ENCODE results near the gene CYSTM1. TPM values are rescaled to one million over a fixed set of nuclear protein-coding genes. Genes with fewer than 3 reads are reported as not detected.

CYSTM1 gene
- polyA plus RNA-seq, 1 donor from 2014 or later = 6.6 TPM

DNA sequence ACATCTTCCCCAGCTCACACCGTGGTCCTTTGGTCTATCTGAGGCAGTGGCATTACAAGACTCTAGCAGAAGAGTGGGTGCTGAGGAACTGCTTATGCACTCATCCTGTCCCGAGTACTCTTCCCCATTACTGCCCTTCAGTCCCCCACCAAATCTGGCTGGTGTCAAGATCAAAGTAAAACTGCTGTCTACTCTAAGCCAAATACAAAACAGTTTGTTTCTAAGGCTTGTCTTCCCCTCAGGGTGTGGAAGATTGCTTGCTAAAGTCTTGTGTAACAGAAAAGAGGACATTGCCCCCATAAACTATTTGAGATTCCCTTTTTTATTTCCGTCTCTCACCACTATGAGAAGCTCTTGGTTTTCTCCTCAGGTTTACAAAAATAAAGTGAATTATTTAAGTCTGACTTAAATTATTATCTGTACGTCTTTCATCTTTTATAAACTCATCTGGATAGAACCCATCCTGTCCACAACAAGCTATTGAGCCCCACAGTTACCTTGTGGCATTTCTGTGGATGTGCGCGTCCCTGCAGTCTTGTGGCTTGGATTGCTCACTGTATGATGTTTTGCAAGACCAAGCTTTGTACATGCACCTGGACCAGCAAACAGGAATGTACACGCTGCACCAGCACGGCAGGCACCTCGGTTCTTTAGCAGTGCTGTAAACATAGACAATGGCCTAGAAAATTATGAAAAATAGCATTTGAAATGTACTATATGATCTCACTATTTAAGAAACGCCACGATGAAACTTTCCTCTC is 61.0 kb downstream of the CYSTM1 start:
- no peaks in the 10 kb centered on the region for H4K20me1 ChIP-seq (ENCODE audit: insufficient read depth)
- H3K4me3 ChIP-seq (ENCODE audit: low read length) = no peak overlapping the region
- no peak overlapping the region for H2AFZ ChIP-seq (ENCODE audit: low read depth, low read length)
- H3K79me2 ChIP-seq (replicated peaks; ENCODE audit: insufficient read depth, low read length) = no peaks in the 10 kb centered on the region
- no peaks in the 10 kb centered on the region for H3F3A ChIP-seq (ENCODE audit: insufficient read depth, low read length, poor library complexity, severe bottlenecking)
- no peaks in the 10 kb centered on the region for H3K36me3 ChIP-seq (ENCODE audit: insufficient read depth, low read length)
- no peak overlapping the region for H3K27ac ChIP-seq (ENCODE audit: low read length)
- no peaks in the 10 kb centered on the region for H3K9me3 ChIP-seq (ENCODE audit: low read length)
- H3K9ac ChIP-seq (ENCODE audit: low read length) = no peak overlapping the region
- no peaks in the 10 kb centered on the region for H3K9me2 ChIP-seq (ENCODE audit: insufficient read depth, low read length)
- no peaks in the 10 kb centered on the region for H3K27me3 ChIP-seq (ENCODE audit: insufficient read depth, low read depth, low read length)
- no peak overlapping the region for H3K4me2 ChIP-seq (ENCODE audit: low read length)
- no peak for TF ChIP-seq MXI1 (conservative IDR thresholded peaks at IDR 0.05; ENCODE audit: poor library complexity, severe bottlenecking)
- TF ChIP-seq EP300 (conservative IDR thresholded peaks at IDR 0.05; ENCODE audit: poor library complexity, severe bottlenecking) = no peak
- TF ChIP-seq RAD21 (conservative IDR thresholded peaks at IDR 0.05) = no peak
- TF ChIP-seq, protein P1, sequence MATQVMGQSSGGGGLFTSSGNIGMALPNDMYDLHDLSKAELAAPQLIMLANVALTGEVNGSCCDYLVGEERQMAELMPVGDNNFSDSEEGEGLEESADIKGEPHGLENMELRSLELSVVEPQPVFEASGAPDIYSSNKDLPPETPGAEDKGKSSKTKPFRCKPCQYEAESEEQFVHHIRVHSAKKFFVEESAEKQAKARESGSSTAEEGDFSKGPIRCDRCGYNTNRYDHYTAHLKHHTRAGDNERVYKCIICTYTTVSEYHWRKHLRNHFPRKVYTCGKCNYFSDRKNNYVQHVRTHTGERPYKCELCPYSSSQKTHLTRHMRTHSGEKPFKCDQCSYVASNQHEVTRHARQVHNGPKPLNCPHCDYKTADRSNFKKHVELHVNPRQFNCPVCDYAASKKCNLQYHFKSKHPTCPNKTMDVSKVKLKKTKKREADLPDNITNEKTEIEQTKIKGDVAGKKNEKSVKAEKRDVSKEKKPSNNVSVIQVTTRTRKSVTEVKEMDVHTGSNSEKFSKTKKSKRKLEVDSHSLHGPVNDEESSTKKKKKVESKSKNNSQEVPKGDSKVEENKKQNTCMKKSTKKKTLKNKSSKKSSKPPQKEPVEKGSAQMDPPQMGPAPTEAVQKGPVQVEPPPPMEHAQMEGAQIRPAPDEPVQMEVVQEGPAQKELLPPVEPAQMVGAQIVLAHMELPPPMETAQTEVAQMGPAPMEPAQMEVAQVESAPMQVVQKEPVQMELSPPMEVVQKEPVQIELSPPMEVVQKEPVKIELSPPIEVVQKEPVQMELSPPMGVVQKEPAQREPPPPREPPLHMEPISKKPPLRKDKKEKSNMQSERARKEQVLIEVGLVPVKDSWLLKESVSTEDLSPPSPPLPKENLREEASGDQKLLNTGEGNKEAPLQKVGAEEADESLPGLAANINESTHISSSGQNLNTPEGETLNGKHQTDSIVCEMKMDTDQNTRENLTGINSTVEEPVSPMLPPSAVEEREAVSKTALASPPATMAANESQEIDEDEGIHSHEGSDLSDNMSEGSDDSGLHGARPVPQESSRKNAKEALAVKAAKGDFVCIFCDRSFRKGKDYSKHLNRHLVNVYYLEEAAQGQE (IDR thresholded peaks at IDR 0.05; ENCODE audit: borderline replicate concordance) = no peak
- no peak for TF ChIP-seq POLR2AphosphoS5 (IDR thresholded peaks at IDR 0.05)
- TF ChIP-seq, protein P2, sequence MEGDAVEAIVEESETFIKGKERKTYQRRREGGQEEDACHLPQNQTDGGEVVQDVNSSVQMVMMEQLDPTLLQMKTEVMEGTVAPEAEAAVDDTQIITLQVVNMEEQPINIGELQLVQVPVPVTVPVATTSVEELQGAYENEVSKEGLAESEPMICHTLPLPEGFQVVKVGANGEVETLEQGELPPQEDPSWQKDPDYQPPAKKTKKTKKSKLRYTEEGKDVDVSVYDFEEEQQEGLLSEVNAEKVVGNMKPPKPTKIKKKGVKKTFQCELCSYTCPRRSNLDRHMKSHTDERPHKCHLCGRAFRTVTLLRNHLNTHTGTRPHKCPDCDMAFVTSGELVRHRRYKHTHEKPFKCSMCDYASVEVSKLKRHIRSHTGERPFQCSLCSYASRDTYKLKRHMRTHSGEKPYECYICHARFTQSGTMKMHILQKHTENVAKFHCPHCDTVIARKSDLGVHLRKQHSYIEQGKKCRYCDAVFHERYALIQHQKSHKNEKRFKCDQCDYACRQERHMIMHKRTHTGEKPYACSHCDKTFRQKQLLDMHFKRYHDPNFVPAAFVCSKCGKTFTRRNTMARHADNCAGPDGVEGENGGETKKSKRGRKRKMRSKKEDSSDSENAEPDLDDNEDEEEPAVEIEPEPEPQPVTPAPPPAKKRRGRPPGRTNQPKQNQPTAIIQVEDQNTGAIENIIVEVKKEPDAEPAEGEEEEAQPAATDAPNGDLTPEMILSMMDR (IDR thresholded peaks at IDR 0.05; ENCODE audit: poor library complexity, severe bottlenecking) = no peak
- no peak for TF ChIP-seq EZH2 (IDR thresholded peaks at IDR 0.05; ENCODE audit: borderline replicate concordance, insufficient read depth, low read length, poor library complexity, severe bottlenecking)
- no peak for TF ChIP-seq TAF1 (IDR thresholded peaks at IDR 0.05; ENCODE audit: low read depth)
- TF ChIP-seq SMC3 (conservative IDR thresholded peaks at IDR 0.05; ENCODE audit: poor library complexity) = no peak

DNA sequence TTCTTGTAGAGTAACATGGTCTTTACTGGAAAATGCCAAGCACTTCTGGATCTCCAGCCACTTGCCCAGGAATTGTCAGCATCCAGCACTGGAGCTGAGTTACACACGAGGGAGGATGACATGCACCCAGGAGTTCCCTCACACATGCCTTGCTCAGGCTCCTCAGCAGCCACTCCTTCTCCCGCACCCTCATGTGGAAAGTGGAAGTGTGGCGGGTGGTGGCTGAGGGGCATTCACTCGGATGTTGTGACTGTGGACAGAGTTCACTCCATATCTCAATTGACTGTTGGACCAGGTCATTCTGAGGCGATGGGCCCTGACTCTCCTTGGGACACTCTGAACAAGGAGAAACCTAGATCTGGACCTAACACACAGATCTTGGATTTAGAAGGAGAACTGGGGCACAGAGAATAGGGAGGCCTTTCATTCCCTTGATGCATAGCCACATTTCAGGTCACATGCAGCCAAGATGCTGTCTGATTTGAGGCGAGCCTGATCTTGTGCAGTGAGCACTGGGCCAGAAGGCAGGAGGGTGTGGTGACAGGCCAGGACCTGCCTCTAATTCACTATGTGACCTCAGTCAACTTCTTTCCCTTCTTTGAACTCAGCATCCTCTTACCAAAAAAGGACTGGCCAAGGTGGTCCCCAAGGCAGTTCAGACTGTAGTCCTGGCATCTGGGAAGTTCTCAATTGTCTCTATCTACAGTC is 62.1 kb downstream of the CYSTM1 start:
- Histone ChIP-seq H3F3A (ENCODE audit: insufficient read depth, low read length, poor library complexity, severe bottlenecking) (no peaks in the 10 kb centered on the region), H3K27me3 (ENCODE audit: insufficient read depth, low read depth, low read length) (no peaks in the 10 kb centered on the region), H3K9me3 (ENCODE audit: low read length) (no peaks in the 10 kb centered on the region), H3K27ac (ENCODE audit: low read length) (no peak overlapping the region), H3K79me2 (replicated peaks; ENCODE audit: insufficient read depth, low read length) (no peaks in the 10 kb centered on the region), H3K9ac (ENCODE audit: low read length) (no peak overlapping the region), H4K20me1 (ENCODE audit: insufficient read depth) (no peaks in the 10 kb centered on the region), H3K4me3 (ENCODE audit: low read length) (no peak overlapping the region), H3K9me2 (ENCODE audit: insufficient read depth, low read length) (no peaks in the 10 kb centered on the region), H3K4me2 (ENCODE audit: low read length) (no peak overlapping the region), H2AFZ (ENCODE audit: low read depth, low read length) (no peak overlapping the region), H3K36me3 (ENCODE audit: insufficient read depth, low read length) (no peaks in the 10 kb centered on the region)
- TF ChIP-seq MXI1 (conservative IDR thresholded peaks at IDR 0.05; ENCODE audit: poor library complexity, severe bottlenecking) = no peak

All from neural cell (in vitro differentiated cells).